Measurements from ENCODE around the gene SLC13A5. TPM values are rescaled to one million over a fixed set of nuclear protein-coding genes. Genes with fewer than 3 reads are reported as not detected.

SLC13A5 gene
- total and polyA plus RNA-seq, 9 of the 15 experiments (the other 6 are each of a cell fraction or from before 2014, with no cell fraction given) = 0.04 TPM; not detected in 8

- no peak overlapping the region for H3K4me3 ChIP-seq
- in situ Hi-C loops (cut with MboI) (loop anchor here (5.0 kb wide), 1 partner anchor 338 kb away; no protein-coding TSS in a partner anchor), intact Hi-C loops (cut with micrococcal nuclease) (loop anchor here (5.0 kb wide), 2 partner anchors 173 to 343 kb away; partner anchors contain the start of gene RNASEK)
- no peak for DNase-seq (ENCODE audit: extremely low read depth in 1 of 4, low spot score in 3 of 4)
- H3K4me2 ChIP-seq (ENCODE audit: insufficient read depth, low read length) = no peak overlapping the region
- H3K9me1 ChIP-seq (ENCODE audit: control insufficient read depth, insufficient read depth, low read length) = no peaks in the 10 kb centered on the region
- no peaks in the 10 kb centered on the region for H3K9me3 ChIP-seq (replicated peaks; ENCODE audit: control insufficient read depth, insufficient read depth, low read depth, low read length)
- no peaks in the 10 kb centered on the region for H4K20me1 ChIP-seq (replicated peaks; ENCODE audit: control insufficient read depth, insufficient read depth, low read length)
- H3K79me2 ChIP-seq (ENCODE audit: control insufficient read depth, insufficient read depth, low read length) = no peaks in the 10 kb centered on the region
- H3K27ac ChIP-seq (ENCODE audit: extremely low read depth, low read depth, low read length) = no peak overlapping the region
- POLR2A ChIA-PET = interaction anchor here (0.7 kb wide), 1 partner anchor 132 kb away, joined by 3 read pairs; no protein-coding TSS in a partner anchor
- 0% methylated on average over 7 of the region's 10 CpGs for WGBS (ENCODE audit: insufficient coverage, low coverage, missing lambda C conversion rate)
- H2AFZ ChIP-seq (ENCODE audit: low read depth, low read length) = no peak overlapping the region
- CTCF ChIA-PET (ENCODE audit: low intra/inter-chr PET ratio) = no interaction called here
- no peaks in the 10 kb centered on the region; a peak in 1 of 5 replicates for H3K4me1 ChIP-seq (replicated peaks in 1 of 2; ENCODE audit: control insufficient read depth in 2 of 2, insufficient read depth in 2 of 2, low read length in 2 of 2)
- no peak overlapping the region for H3K9ac ChIP-seq (ENCODE audit: insufficient read depth in 1 of 2, low read depth in 2 of 2, low read length in 2 of 2)
- no peak for TF ChIP-seq SNIP1 (IDR thresholded peaks at IDR 0.05; ENCODE audit: low read depth)
- ATAC-seq = no peak
- no peaks in the 10 kb centered on the region for H3K36me3 ChIP-seq (ENCODE audit: control insufficient read depth, insufficient read depth, low read length)
- no TSS peak for BruUV-seq (replicated peaks)
- no peak for FAIRE-seq
- peaks cover 6 to 41% of the 10 kb centered on the region in 2 experiments; a peak in 4 of 5 replicates for H3K27me3 ChIP-seq (ENCODE audit: control insufficient read depth in 2 of 2, insufficient read depth in 2 of 2, low read length in 2 of 2)
Observed at GRCh38 chr17:6669479-6670212, 43.5 kb downstream of the SLC13A5 start.

DNA sequence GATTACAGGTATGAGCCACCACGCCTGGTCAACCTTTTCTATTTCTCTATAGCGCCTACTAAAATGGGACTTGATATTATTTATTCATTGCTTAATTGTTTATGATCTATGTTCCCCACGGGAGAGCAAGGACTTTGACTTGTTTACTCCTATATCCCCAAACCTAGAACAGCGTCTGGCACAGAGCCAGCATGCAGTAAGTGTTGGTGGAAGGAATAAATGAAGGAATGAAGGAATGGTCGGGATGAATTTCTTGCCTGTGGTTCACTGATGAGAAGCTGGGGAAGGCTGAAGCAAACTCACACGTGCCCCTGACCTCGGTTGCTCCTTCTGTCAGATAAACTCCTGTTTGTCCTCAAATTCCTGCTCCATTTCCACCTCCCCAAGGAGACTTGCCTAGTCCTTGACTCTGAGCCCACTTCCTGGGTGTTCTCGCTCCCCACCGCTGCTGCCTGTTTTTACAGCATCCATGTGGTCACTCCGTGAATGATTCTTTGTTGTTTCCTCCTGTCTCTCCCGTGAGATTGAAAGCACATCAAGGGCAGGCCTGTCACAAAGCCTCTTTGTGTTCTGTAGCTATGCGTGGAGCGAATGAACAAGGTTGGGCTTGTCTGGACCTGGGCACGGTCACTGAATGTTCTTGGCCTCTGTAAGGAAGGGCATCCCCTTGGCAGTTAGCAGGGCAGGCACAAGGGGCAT is 44.3 kb downstream of the SLC13A5 start:
- no peak for ATAC-seq
- in situ Hi-C loops (cut with MboI) = loop anchor here (5.0 kb wide), 1 partner anchor 338 kb away; no protein-coding TSS in a partner anchor
- no peak for TF ChIP-seq HDGF (IDR thresholded peaks at IDR 0.05)
- no peak for TF ChIP-seq SMARCE1 (IDR thresholded peaks at IDR 0.05)
- no peak for TF ChIP-seq NFIX (CRISPR knock-in tag; IDR thresholded peaks at IDR 0.05; ENCODE audit: low read depth)
- no peak for TF ChIP-seq CEBPG (CRISPR knock-in tag; IDR thresholded peaks at IDR 0.05)
- no peak for TF ChIP-seq CEBPG (tag; conservative IDR thresholded peaks at IDR 0.05 in 1 of 2, IDR thresholded peaks at IDR 0.05 in 1 of 2)
- no peak for TF ChIP-seq PRDM10 (IDR thresholded peaks at IDR 0.05; ENCODE audit: partially characterized antibody)
- TF ChIP-seq, protein P1, sequence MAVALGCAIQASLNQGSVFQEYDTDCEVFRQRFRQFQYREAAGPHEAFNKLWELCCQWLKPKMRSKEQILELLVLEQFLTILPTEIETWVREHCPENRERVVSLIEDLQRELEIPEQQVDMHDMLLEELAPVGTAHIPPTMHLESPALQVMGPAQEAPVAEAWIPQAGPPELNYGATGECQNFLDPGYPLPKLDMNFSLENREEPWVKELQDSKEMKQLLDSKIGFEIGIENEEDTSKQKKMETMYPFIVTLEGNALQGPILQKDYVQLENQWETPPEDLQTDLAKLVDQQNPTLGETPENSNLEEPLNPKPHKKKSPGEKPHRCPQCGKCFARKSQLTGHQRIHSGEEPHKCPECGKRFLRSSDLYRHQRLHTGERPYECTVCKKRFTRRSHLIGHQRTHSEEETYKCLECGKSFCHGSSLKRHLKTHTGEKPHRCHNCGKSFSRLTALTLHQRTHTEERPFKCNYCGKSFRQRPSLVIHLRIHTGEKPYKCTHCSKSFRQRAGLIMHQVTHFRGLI (CRISPR knock-in tag; IDR thresholded peaks at IDR 0.05) = no peak

More for the DNA sequence above, 44.3 kb downstream of the SLC13A5 start:
- FAIRE-seq (no peak), DNase-seq (ENCODE audit: extremely low read depth in 1 of 4, low spot score in 3 of 4) (no peak)
- Histone ChIP-seq H4K20me1 (replicated peaks; ENCODE audit: control insufficient read depth, insufficient read depth, low read length) (no peaks in the 10 kb centered on the region), H3K79me2 (ENCODE audit: control insufficient read depth, insufficient read depth, low read length) (no peaks in the 10 kb centered on the region), H3K9ac (ENCODE audit: insufficient read depth in 1 of 2, low read depth in 2 of 2, low read length in 2 of 2) (no peak overlapping the region), H2AFZ (ENCODE audit: low read depth, low read length) (no peak overlapping the region), H3K27me3 (ENCODE audit: control insufficient read depth in 2 of 2, insufficient read depth in 2 of 2, low read length in 2 of 2) (peaks cover 6 to 39% of the 10 kb centered on the region in 2 experiments; a peak in 4 of 5 replicates), H3K27ac (ENCODE audit: extremely low read depth, low read depth, low read length) (no peak overlapping the region), H3K4me1 (replicated peaks in 1 of 2; ENCODE audit: control insufficient read depth in 2 of 2, insufficient read depth in 2 of 2, low read length in 2 of 2) (no peaks in the 10 kb centered on the region; a peak in 1 of 5 replicates), H3K4me3 (no peak overlapping the region), H3K9me1 (ENCODE audit: control insufficient read depth, insufficient read depth, low read length) (no peaks in the 10 kb centered on the region), H3K9me3 (replicated peaks; ENCODE audit: control insufficient read depth, insufficient read depth, low read depth, low read length) (no peaks in the 10 kb centered on the region), H3K36me3 (ENCODE audit: control insufficient read depth, insufficient read depth, low read length) (no peaks in the 10 kb centered on the region), H3K4me2 (ENCODE audit: insufficient read depth, low read length) (no peak overlapping the region)
- 4% methylated on average over 11 of the region's 14 CpGs for WGBS (ENCODE audit: insufficient coverage, low coverage, missing lambda C conversion rate)
- intact Hi-C loops (cut with micrococcal nuclease) = loop anchor here (5.0 kb wide), 2 partner anchors 173 to 343 kb away; partner anchors contain the start of gene RNASEK
- CTCF ChIA-PET (ENCODE audit: low intra/inter-chr PET ratio) = no interaction called here
- no TSS peak for BruUV-seq (replicated peaks)
- POLR2A ChIA-PET = interaction anchor here (0.7 kb wide), 1 partner anchor 132 kb away, joined by 3 read pairs; no protein-coding TSS in a partner anchor
